ENCODE results near the gene RNF181.
"Not testable (repeated sequence)": the region's sequence is repeated elsewhere in the genome, so short reads cannot be mapped to it uniquely, and the experiment has no call there.

Gene RNF181

GRCh38 chr2:85595301-85596025 is at the start of gene RNF181:
TSS of gene RNF181 (plus strand) at chr2:85595745. CDS start at chr2:85595764, 19 bp downstream.
- peak; percentile 97 for DNase-seq

GRCh38 chr2:85545780-85546240 is 49.7 kb upstream of the RNF181 start:
- no peak for DNase-seq

GRCh38 chr2:85547089-85547858 is 48.3 kb upstream of the RNF181 start:
- DNase-seq = peak; percentile 51

GRCh38 chr2:85547859-85548607 is 47.5 kb upstream of the RNF181 start:
- DNase-seq = no peak

- no peak for DNase-seq
Observed at GRCh38 chr2:85548608-85548900, 47.0 kb upstream of the RNF181 start.

GRCh38 chr2:85549095-85549494 is 46.5 kb upstream of the RNF181 start:
- no peak for DNase-seq

GRCh38 chr2:85549826-85550225 is 45.7 kb upstream of the RNF181 start:
- DNase-seq = no peak

- no peak for DNase-seq
Observed at GRCh38 chr2:85550486-85550885, 45.1 kb upstream of the RNF181 start.

GRCh38 chr2:85551698-85552678 is 43.6 kb upstream of the RNF181 start:
- peak; percentile 94 for DNase-seq

GRCh38 chr2:85553184-85553583 is 42.4 kb upstream of the RNF181 start:
- no peak for DNase-seq

- DNase-seq = no peak
Observed at GRCh38 chr2:85554980-85555612, 40.4 kb upstream of the RNF181 start.

GRCh38 chr2:85557130-85557529 is 38.4 kb upstream of the RNF181 start:
- DNase-seq = no peak

- no peak for DNase-seq
Observed at GRCh38 chr2:85558160-85558559, 37.4 kb upstream of the RNF181 start.

- not testable (repeated sequence) for DNase-seq
Observed at GRCh38 chr2:85560403-85560726, 35.2 kb upstream of the RNF181 start.

GRCh38 chr2:85560812-85561279 is 34.7 kb upstream of the RNF181 start:
- no peak for DNase-seq

GRCh38 chr2:85561280-85562212 is 34.0 kb upstream of the RNF181 start, which contains the start of gene GGCX:
TSS of gene GGCX (minus strand) at chr2:85561493. CDS start at chr2:85561428, 65 bp downstream.
- DNase-seq = peak; percentile 98

- no peak for DNase-seq
Observed at GRCh38 chr2:85564144-85564563, 31.4 kb upstream of the RNF181 start.

- DNase-seq = no peak
Observed at GRCh38 chr2:85566265-85566664, 29.3 kb upstream of the RNF181 start.

- DNase-seq = no peak
Observed at GRCh38 chr2:85575739-85576138, 19.8 kb upstream of the RNF181 start.

- DNase-seq = no peak
Observed at GRCh38 chr2:85577063-85577385, 18.5 kb upstream of the RNF181 start.

Data from activated effector memory CD4-positive, alpha-beta T cell treated with anti-CD3 and anti-CD28 coated beads, Interleukin-2, amount 50 U/mL, for 16 hours (primary cell).